Trophoblast cell (in vitro differentiated cells and primary cell): Measurements from ENCODE around the gene KIF5A.

Experiments used
- DNase-seq, 2 donors: peaks; one replicate each; pipeline ENCODE4 v3.0.0-alpha.2; 2016
- H2AFZ ChIP-seq: 2 replicates; pipeline ENCODE4 v1.6.1; 2013; ENCODE audit warnings: low read length, moderate library complexity, mild to moderate bottlenecking; ENCODE audit not compliant: insufficient read depth, poor library complexity
- H2AK5ac ChIP-seq: 2 replicates; pipeline ENCODE4 v1.6.1; 2013; ENCODE audit warnings: mild to moderate bottlenecking, low read length
- H2BK120ac ChIP-seq: 2 replicates; pipeline ENCODE4 v1.6.1; 2013; ENCODE audit warnings: low read length, mild to moderate bottlenecking, moderate library complexity; ENCODE audit not compliant: insufficient read depth, poor library complexity
- H2BK12ac ChIP-seq: 2 replicates; pipeline ENCODE4 v1.6.1; 2013; ENCODE audit warnings: mild to moderate bottlenecking, low read length, moderate library complexity
- H2BK5ac ChIP-seq: 2 replicates; pipeline ENCODE4 v1.6.1; 2013; ENCODE audit warnings: low read length, low read depth, moderate library complexity, mild to moderate bottlenecking; ENCODE audit not compliant: poor library complexity
- H3K14ac ChIP-seq: 2 replicates; pipeline ENCODE4 v1.6.1; 2013; ENCODE audit warnings: mild to moderate bottlenecking, low read length
- H3K18ac ChIP-seq: 2 replicates; pipeline ENCODE4 v1.6.1; 2013; ENCODE audit warnings: mild to moderate bottlenecking, low read length
- H3K23ac ChIP-seq: 2 replicates; pipeline ENCODE4 v1.6.1; 2013; ENCODE audit warnings: low read length
- H3K27ac ChIP-seq: 2 replicates; pipeline ENCODE4 v1.5.1; 2013; ENCODE audit warnings: low read depth, mild to moderate bottlenecking, inconsistent platforms, low read length, moderate library complexity
- H3K27me3 ChIP-seq: 2 replicates; pipeline ENCODE4 v1.6.1; 2013; ENCODE audit warnings: inconsistent platforms, mild to moderate bottlenecking, low read length, moderate library complexity; ENCODE audit not compliant: insufficient read depth
- H3K36me3 ChIP-seq, 2 experiments: 1 replicate in 1 of 2; 2 replicates in 1 of 2; pipeline ENCODE4 v1.6.1; 2013; ENCODE audit warnings: low read length in 2 of 2, mild to moderate bottlenecking in 2 of 2, moderate library complexity in 1 of 2; ENCODE audit not compliant: insufficient read depth in 2 of 2, control insufficient read depth in 1 of 2
- H3K4ac ChIP-seq: 2 replicates; pipeline ENCODE4 v1.6.1; 2013; ENCODE audit warnings: low read depth, mild to moderate bottlenecking, low read length, moderate library complexity
- H3K4me1 ChIP-seq, 2 experiments: 1 replicate in 1 of 2; 2 replicates in 1 of 2; pipeline ENCODE4 v1.6.1; 2013; ENCODE audit warnings: low read length in 2 of 2, mild to moderate bottlenecking in 2 of 2, moderate library complexity in 1 of 2; ENCODE audit not compliant: insufficient read depth in 2 of 2, control insufficient read depth in 1 of 2
- H3K4me2 ChIP-seq: 2 replicates; pipeline ENCODE4 v1.6.1; 2013; ENCODE audit warnings: inconsistent platforms, mild to moderate bottlenecking, low read length, moderate library complexity
- H3K4me3 ChIP-seq: 2 replicates; pipeline ENCODE4 v1.5.1; 2013; ENCODE audit warnings: mild to moderate bottlenecking, low read depth, low read length, inconsistent platforms
- H3K79me1 ChIP-seq: one replicate; pipeline ENCODE4 v1.6.1; 2013; ENCODE audit warnings: low read length
- H3K79me2 ChIP-seq: 2 replicates; pipeline ENCODE4 v1.6.1; 2013; ENCODE audit warnings: low read length, mild to moderate bottlenecking; ENCODE audit not compliant: control insufficient read depth, insufficient read depth, poor library complexity
- H3K9ac ChIP-seq: 2 replicates; pipeline ENCODE4 v1.6.1; 2013; ENCODE audit warnings: mild to moderate bottlenecking, low read length
- H3K9me3 ChIP-seq: 2 replicates; pipeline ENCODE4 v1.6.1; 2013; ENCODE audit warnings: low read depth, mild to moderate bottlenecking, control low read depth, inconsistent platforms, low read length; ENCODE audit not compliant: insufficient read depth
- H4K12ac ChIP-seq: 2 replicates; pipeline ENCODE4 v1.6.1; 2013; ENCODE audit warnings: low read depth, mild to moderate bottlenecking, low read length, moderate library complexity
- H4K8ac ChIP-seq: 2 replicates; pipeline ENCODE4 v1.6.1; 2013; ENCODE audit warnings: low read depth, mild to moderate bottlenecking, low read length, moderate library complexity
- H4K91ac ChIP-seq: one replicate; pipeline ENCODE4 v1.6.1; 2013; ENCODE audit warnings: low read depth, mild to moderate bottlenecking, low read length, moderate library complexity
- WGBS: extraction: QIAGEN DNeasy Blood & Tissue Kit; methylation state at CpG from one replicate; pipeline ENCODE4 v1.1.7; 2013; ENCODE audit warnings: missing lambda C conversion rate; ENCODE audit not compliant: insufficient read length, insufficient coverage; ENCODE audit errors: extremely low coverage; 5-methylcytosine and 5-hydroxymethylcytosine counted together

KIF5A gene

GRCh38 chr12:57628280-57629191 lies 78.7 kb downstream of the KIF5A start:
- Histone ChIP-seq H4K12ac (no peak overlapping the region), H3K4ac (no peak overlapping the region), H3K4me2 (no peak overlapping the region), H3K14ac (no peak overlapping the region), H2AK5ac (no peak overlapping the region), H3K18ac (no peak overlapping the region), H2AFZ (no peak overlapping the region), H2BK120ac (no peak overlapping the region), H3K27me3 (peaks cover 88% of the 10 kb centered on the region), H3K9me3 (peaks cover 24% of the 10 kb centered on the region), H2BK5ac (no peak overlapping the region), H2BK12ac (no peak overlapping the region), H3K36me3 (no peaks in the 10 kb centered on the region), H3K79me1 (no peaks in the 10 kb centered on the region), H3K9ac (no peak overlapping the region), H3K27ac (no peak overlapping the region), H4K8ac (no peak overlapping the region), H3K4me3 (no peak overlapping the region), H3K23ac (no peak overlapping the region), H4K91ac (no peak overlapping the region), H3K4me1 (peaks cover 4% of the 10 kb centered on the region in 2 experiments), H3K79me2 (peaks cover 2% of the 10 kb centered on the region)
- no CpG with 5 or more reads among the region's 29 CpGs for WGBS
- DNase-seq = no peak

DNA sequence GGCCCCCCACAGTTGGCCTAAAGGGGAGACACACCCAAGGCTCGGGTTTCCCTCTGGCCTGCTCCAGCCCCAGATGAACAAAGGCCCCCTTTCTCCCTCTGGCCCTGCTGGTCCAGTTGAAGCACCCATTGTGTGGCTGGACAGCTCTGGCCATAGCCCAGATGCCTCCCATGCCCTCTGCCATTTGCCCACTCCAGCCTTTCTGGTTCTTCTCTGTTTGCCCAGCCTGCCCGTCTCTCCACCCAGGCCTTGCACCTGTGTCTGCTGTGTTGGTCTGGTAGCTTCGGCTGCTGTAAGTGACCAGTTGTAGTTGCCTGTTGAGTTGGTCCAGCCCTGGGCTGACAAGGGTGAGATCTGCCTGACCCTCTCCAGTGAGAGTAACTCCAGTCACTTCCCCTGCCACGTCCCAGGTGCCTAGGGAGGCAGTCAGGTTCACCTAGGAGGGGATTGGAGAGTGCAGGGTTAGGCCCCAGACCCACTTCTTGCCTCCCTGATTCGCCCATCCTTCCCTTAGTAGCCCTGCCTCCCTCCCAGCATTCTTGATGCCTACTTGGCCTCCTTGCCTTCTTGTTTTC lies 80.1 kb downstream of the KIF5A start:
- H3K4me2 ChIP-seq = no peak overlapping the region
- no peak overlapping the region for H3K4me3 ChIP-seq
- H3K14ac ChIP-seq = no peak overlapping the region
- H3K4me1 ChIP-seq = peaks cover 4% of the 10 kb centered on the region in 2 experiments
- H3K27me3 ChIP-seq = peaks cover 75% of the 10 kb centered on the region
- no peak overlapping the region for H3K18ac ChIP-seq
- H3K23ac ChIP-seq = no peak overlapping the region
- no peak overlapping the region for H2AFZ ChIP-seq
- H3K9ac ChIP-seq = no peak overlapping the region
- H3K36me3 ChIP-seq = no peaks in the 10 kb centered on the region
- H4K8ac ChIP-seq = no peak overlapping the region
- no peak overlapping the region for H2BK5ac ChIP-seq
- H3K27ac ChIP-seq = no peak overlapping the region
- no peak for DNase-seq
- no peak overlapping the region for H2AK5ac ChIP-seq
- peaks cover 24% of the 10 kb centered on the region for H3K9me3 ChIP-seq
- no peak overlapping the region for H2BK120ac ChIP-seq
- H3K4ac ChIP-seq = no peak overlapping the region
- H3K79me1 ChIP-seq = no peaks in the 10 kb centered on the region
- H2BK12ac ChIP-seq = no peak overlapping the region
- no peak overlapping the region for H4K12ac ChIP-seq
- H3K79me2 ChIP-seq = peaks cover 2% of the 10 kb centered on the region
- H4K91ac ChIP-seq = no peak overlapping the region
- WGBS = no CpG with 5 or more reads among the region's 5 CpGs

DNA sequence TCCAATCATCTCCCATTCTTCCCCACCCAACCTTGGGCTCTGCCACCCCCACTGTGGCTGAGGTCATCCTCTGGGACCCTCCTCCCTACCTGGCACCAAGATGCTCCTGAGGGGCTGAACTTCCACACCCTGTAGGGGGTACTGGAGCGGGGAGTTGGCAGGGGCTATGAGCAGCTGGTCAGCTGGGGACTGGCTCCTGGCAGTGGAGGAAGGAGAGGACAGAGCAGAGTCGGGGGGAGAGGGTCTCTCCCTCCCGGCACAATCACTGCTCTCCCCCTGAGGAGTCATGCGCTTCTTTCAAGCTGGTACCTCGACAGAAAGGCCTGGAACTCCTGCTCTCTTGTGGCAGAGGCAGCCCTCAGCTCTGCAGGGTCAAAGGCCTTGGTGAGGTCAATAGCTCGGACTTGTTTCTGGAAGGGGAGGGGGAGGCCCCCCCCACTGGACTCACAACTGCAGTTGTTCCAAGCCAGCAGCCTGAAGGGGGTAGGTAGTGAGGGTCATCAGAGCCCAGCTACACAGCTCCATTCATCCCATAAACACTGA lies 81.1 kb downstream of the KIF5A start:
- peaks cover 4% of the 10 kb centered on the region in 2 experiments for H3K4me1 ChIP-seq
- no peak overlapping the region for H2BK5ac ChIP-seq
- no peak overlapping the region for H2BK120ac ChIP-seq
- peaks cover 24% of the 10 kb centered on the region for H3K9me3 ChIP-seq
- H3K36me3 ChIP-seq = no peaks in the 10 kb centered on the region
- H4K12ac ChIP-seq = no peak overlapping the region
- no peak overlapping the region for H3K4me2 ChIP-seq
- no peak overlapping the region for H3K9ac ChIP-seq
- H3K4ac ChIP-seq = no peak overlapping the region
- no peaks in the 10 kb centered on the region for H3K79me1 ChIP-seq
- H3K14ac ChIP-seq = no peak overlapping the region
- H4K8ac ChIP-seq = no peak overlapping the region
- H3K23ac ChIP-seq = no peak overlapping the region
- H2BK12ac ChIP-seq = no peak overlapping the region
- H3K27ac ChIP-seq = no peak overlapping the region
- no peak overlapping the region for H2AFZ ChIP-seq
- peaks cover 2% of the 10 kb centered on the region for H3K79me2 ChIP-seq
- no peak overlapping the region for H3K18ac ChIP-seq
- no peak for DNase-seq
- H3K4me3 ChIP-seq = no peak overlapping the region
- WGBS = no CpG with 5 or more reads among the region's 6 CpGs
- H3K27me3 ChIP-seq = peaks cover 68% of the 10 kb centered on the region
- H4K91ac ChIP-seq = no peak overlapping the region
- no peak overlapping the region for H2AK5ac ChIP-seq

DNA sequence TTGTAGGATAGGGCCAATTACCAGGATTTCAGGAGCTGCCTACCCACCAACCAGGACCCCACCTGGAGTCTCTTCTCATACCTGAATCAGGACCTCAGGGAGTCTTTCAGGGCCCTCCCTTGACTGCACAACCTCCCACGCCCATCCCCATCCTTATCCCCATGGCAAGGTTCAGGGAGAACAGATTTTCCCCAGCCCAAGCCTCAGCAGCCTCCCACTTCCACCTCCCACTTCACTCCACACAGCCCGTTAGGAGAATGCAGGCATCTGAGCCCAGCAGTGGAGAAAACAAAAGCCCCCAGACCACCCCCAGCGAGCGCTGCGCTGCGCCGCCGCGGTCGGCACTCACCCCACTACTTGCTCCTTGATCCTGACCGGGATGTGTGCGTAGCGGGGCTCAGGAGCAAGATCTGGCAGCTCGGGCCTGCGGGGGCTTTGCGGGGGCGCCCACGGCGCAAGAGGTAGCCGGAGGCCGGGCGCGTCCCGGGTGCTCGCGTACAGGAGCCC lies 81.8 kb downstream of the KIF5A start:
- Histone ChIP-seq H3K4me2 (no peak overlapping the region), H3K27ac (no peak overlapping the region), H4K12ac (no peak overlapping the region), H3K27me3 (peaks cover 61% of the 10 kb centered on the region), H3K23ac (no peak overlapping the region), H3K9me3 (peaks cover 24% of the 10 kb centered on the region), H3K79me2 (peaks cover 2% of the 10 kb centered on the region), H3K4ac (no peak overlapping the region), H4K91ac (no peak overlapping the region), H3K9ac (no peak overlapping the region), H3K79me1 (no peaks in the 10 kb centered on the region), H3K36me3 (no peaks in the 10 kb centered on the region), H3K18ac (no peak overlapping the region), H2BK5ac (no peak overlapping the region), H3K4me1 (peaks cover 4% of the 10 kb centered on the region in 2 experiments), H2BK120ac (no peak overlapping the region), H3K4me3 (no peak overlapping the region), H2AK5ac (no peak overlapping the region), H2AFZ (no peak overlapping the region), H4K8ac (no peak overlapping the region), H3K14ac (no peak overlapping the region), H2BK12ac (no peak overlapping the region)
- no CpG with 5 or more reads among the region's 26 CpGs for WGBS
- DNase-seq = no peak
